HepG2 (cell line): ENCODE results near the gene RPS2. TPM values are rescaled to one million over a fixed set of nuclear protein-coding genes. Genes with fewer than 3 reads are reported as not detected.

ENCODE experiments used
- ATAC-seq: fragments of 200-7000 bp; cut with Tn5 transposase; 3 replicates; pipeline ENCODE4 v1.9.1; 2020; ENCODE audit warnings: mild to moderate bottlenecking, moderate library complexity
- BruUV-seq: library from RNA; stranded (reverse); fragments of 400-500 nt; replicated peaks from 2 replicates; lab custom pipeline; 2021; lab: Mats Ljungman, UMichigan
- CTCF ChIA-PET: fragments of 300-600 bp; formaldehyde crosslinking; extraction: SDS; loops from one replicate; lab custom pipeline; 2021; ENCODE audit warnings: low total read pairs, inconsistent platforms, low intra/inter-chr PET ratio; lab: Yijun Ruan, JAX
- POLR2A ChIA-PET: fragments of 350-600 bp; sonication (Branson Sonifier 250); formaldehyde crosslinking; loops from one replicate; lab custom pipeline; 2020; ENCODE audit warnings: antibody characterized with exemption, inconsistent platforms; lab: Yijun Ruan, JAX
- DNase-seq: peaks from one replicate; pipeline ENCODE4 v3.0.0-alpha.2; 2015; ENCODE audit warnings: low spot score
- FAIRE-seq: peaks from 3 replicates; lab custom pipeline; 2011; peaks lifted over from hg19 to GRCh38; lab: Jason Lieb, UNC
- H2AFZ ChIP-seq: one replicate; pipeline ENCODE4 v1.6.1; 2011; ENCODE audit warnings: low read length, inconsistent platforms
- H3K27ac ChIP-seq: fragments of 300-600 bp; 3 replicates; pipeline ENCODE4 v1.8.0; 2011; ENCODE audit warnings: mixed run types, mild to moderate bottlenecking, mixed read lengths, low read length, inconsistent platforms; ENCODE audit not compliant: insufficient read depth; ENCODE audit errors: extremely low read length
- H3K27me3 ChIP-seq, 2 experiments: fragments of 200-600 bp in 1 of 2; 2 replicates in 1 of 2; 3 replicates in 1 of 2; pipeline versions ENCODE4 v1.6.0 to v1.8.0; 2011; ENCODE audit warnings: low read length in 2 of 2, mild to moderate bottlenecking in 2 of 2, moderate library complexity in 2 of 2, inconsistent platforms in 1 of 2; ENCODE audit not compliant: insufficient read depth in 2 of 2, control insufficient read depth in 1 of 2
- H3K36me3 ChIP-seq, 2 experiments: fragments of 200-600 bp in 1 of 2; replicated peaks in 1 of 2; 2 replicates in 1 of 2; 3 replicates in 1 of 2; pipeline versions ENCODE4 v1.5.1 to v1.8.0; 2011; ENCODE audit warnings: low read length in 2 of 2, inconsistent platforms in 1 of 2; ENCODE audit not compliant: insufficient read depth in 2 of 2, control insufficient read depth in 1 of 2
- H3K4me1 ChIP-seq: 2 replicates; pipeline ENCODE4 v1.5.1; 2012; ENCODE audit warnings: low read length, inconsistent platforms; ENCODE audit not compliant: insufficient read depth
- H3K4me2 ChIP-seq: 2 replicates; pipeline ENCODE4 v1.6.0; 2011; ENCODE audit warnings: low read depth, low read length, inconsistent platforms
- H3K4me3 ChIP-seq, 3 experiments: fragments of 200-600 bp in 1 of 3; sonication (generic), shearing (Covaris generic) in 1 of 3; replicated peaks in 1 of 3; 2 replicates each; pipeline ENCODE4 v1.5.1; 2011 to 2016; ENCODE audit warnings: low read length in 3 of 3, inconsistent platforms in 2 of 3, low read depth in 2 of 3, mild to moderate bottlenecking in 2 of 3, control low read depth in 1 of 3, mixed read lengths in 1 of 3; ENCODE audit not compliant: insufficient read depth in 1 of 3
- H3K79me2 ChIP-seq: one replicate; pipeline ENCODE4 v1.6.1; 2011; ENCODE audit warnings: low read length, inconsistent platforms; ENCODE audit not compliant: insufficient read depth
- H3K9ac ChIP-seq: 2 replicates; pipeline ENCODE4 v1.6.0; 2011; ENCODE audit warnings: mild to moderate bottlenecking, low read depth, low read length, inconsistent platforms; ENCODE audit not compliant: insufficient read depth
- H3K9me3 ChIP-seq: 2 replicates; pipeline ENCODE4 v1.5.1; 2012; ENCODE audit warnings: mild to moderate bottlenecking, low read length
- H4K20me1 ChIP-seq: 2 replicates; pipeline ENCODE4 v1.6.0; 2011; ENCODE audit warnings: inconsistent platforms, mild to moderate bottlenecking, low read length, moderate library complexity; ENCODE audit not compliant: insufficient read depth
- FOXA3 ChIP-seq: IDR thresholded peaks from 2 replicates; pipeline ENCODE4 v1.6.1; 2016; ENCODE audit warnings: missing genetic modification reagents, missing compliant biosample characterization
- HMG20B ChIP-seq: conservative IDR thresholded peaks from 2 replicates; pipeline ENCODE4 v1.6.1; 2016; ENCODE audit warnings: missing genetic modification reagents, missing compliant biosample characterization
- ISX ChIP-seq: sonication (generic); formaldehyde crosslinking; conservative IDR thresholded peaks from 2 replicates; pipeline ENCODE4 v1.5.0; 2020; ENCODE audit warnings: missing genetic modification reagents
- NKX3-1 ChIP-seq: sonication (generic); formaldehyde crosslinking; IDR thresholded peaks from 2 replicates; pipeline ENCODE4 v1.5.0; 2020; ENCODE audit warnings: missing genetic modification reagents
- SALL2 ChIP-seq: sonication (generic); formaldehyde crosslinking; IDR thresholded peaks from 2 replicates; pipeline ENCODE4 v1.8.1; 2023; ENCODE audit warnings: mild to moderate bottlenecking, missing genetic modification reagents, inconsistent platforms
- SMC3 ChIP-seq: IDR thresholded peaks from 2 replicates; pipeline ENCODE4 v1.6.1; 2011; ENCODE audit warnings: low read length, improper control_type of control experiment
- TAF1 ChIP-seq: sonication (generic); formaldehyde crosslinking; IDR thresholded peaks from 2 replicates; pipeline ENCODE4 v1.4.0; 2020; ENCODE audit warnings: missing genetic modification reagents
- TBP ChIP-seq: sonication (generic); formaldehyde crosslinking; IDR thresholded peaks from 2 replicates; pipeline ENCODE4 v1.5.0; 2020; ENCODE audit warnings: missing genetic modification reagents
- ZNF138 ChIP-seq: sonication (generic); formaldehyde crosslinking; IDR thresholded peaks from 2 replicates; pipeline ENCODE4 v1.5.0; 2020; ENCODE audit warnings: mild to moderate bottlenecking, low read depth, missing genetic modification reagents
- ZNF430 ChIP-seq: sonication (generic); formaldehyde crosslinking; IDR thresholded peaks from 2 replicates; pipeline ENCODE4 v1.9.0; 2021; ENCODE audit warnings: mild to moderate bottlenecking, missing genetic modification reagents
- ZNF44 ChIP-seq: sonication (generic); formaldehyde crosslinking; IDR thresholded peaks from 2 replicates; pipeline ENCODE4 v1.5.1; 2020; ENCODE audit warnings: mild to moderate bottlenecking, missing genetic modification reagents
- ZNF546 ChIP-seq: sonication (generic); formaldehyde crosslinking; conservative IDR thresholded peaks from 2 replicates; pipeline ENCODE4 v1.8.1; 2023; ENCODE audit warnings: mild to moderate bottlenecking, missing genetic modification reagents
- ZNF7 ChIP-seq: IDR thresholded peaks from 2 replicates; pipeline ENCODE4 v1.6.1; 2016; ENCODE audit warnings: missing biosample characterization, missing genetic modification reagents
- WGBS: methylation state at CpG from one replicate; pipeline ENCODE4 v1.1.6; 2017; ENCODE audit warnings: low lambda C conversion rate; 5-methylcytosine and 5-hydroxymethylcytosine counted together
- in situ Hi-C: cut with HindIII; loops from 2 replicates; pipeline ENCODE4 v1.10.0; 2017; ENCODE audit warnings: low pct_unique_long_range_greater_than_20kb; ENCODE audit not compliant: extremely low pct_ligation_motif_present
- intact Hi-C: fragments of 100-400 bp; cut with micrococcal nuclease; formaldehyde crosslinking; loops from one replicate; pipeline ENCODE4 v1.10.0; 2022; ENCODE audit not compliant: unreplicated experiment
- polyA plus RNA-seq, 8 experiments: library from polyadenylated mRNA; depleted of rRNA in 3 of 8; stranded (reverse) in 7 of 8; unstranded in 1 of 8; fragments of >200 nt; fragmentation: Illumina TruSeq in 4 of 8; extraction: Trizol in 4 of 8; gene quantifications; 2 replicates each; pipeline versions ENCODE4 v1.2.1 to v1.2.3, GENCODE V29; 2011 to 2016; ENCODE audit warnings: low read depth in 4 of 8, missing spikeins in 1 of 8, mixed read lengths in 1 of 8; ENCODE audit not compliant: insufficient read depth in 1 of 8
- total RNA-seq, 5 experiments: library from RNA; depleted of rRNA; stranded (reverse); fragments of >200 nt; fragmentation: Illumina TruSeq; extraction: Trizol; gene quantifications; 2 replicates each; pipeline ENCODE4 v1.2.3, GENCODE V29; 2016; ENCODE audit warnings: low read depth in 1 of 5
- TF ChIP-seq, protein P1 (sequence below): sonication (generic); formaldehyde crosslinking; IDR thresholded peaks from 2 replicates; pipeline ENCODE4 v1.4.0; 2020; ENCODE audit warnings: missing genetic modification reagents
- TF ChIP-seq, protein P2 (sequence below): sonication (generic); formaldehyde crosslinking; IDR thresholded peaks from 2 replicates; pipeline ENCODE4 v1.4.0; 2020; ENCODE audit warnings: missing genetic modification reagents, low read depth, mild to moderate bottlenecking, borderline replicate concordance
- TF ChIP-seq, protein P3 (sequence below): sonication (generic); formaldehyde crosslinking; IDR thresholded peaks from 2 replicates; pipeline ENCODE4 v1.5.0; 2020; ENCODE audit warnings: missing genetic modification reagents

RPS2 gene
- total and polyA plus RNA-seq, 2 of the 13 experiments (the other 11 are each of a cell fraction or from before 2014, with no cell fraction given): 1,908 to 4,514 TPM

GRCh38 chr16:1978476-1979120, 14.0 kb upstream of the RPS2 start:
- H3K4me2 ChIP-seq: no peak overlapping the region
- H3K4me3 ChIP-seq: no peak overlapping the region
- POLR2A ChIA-PET: interaction anchor here (0.6 to 1.4 kb wide), 2 partner anchors 14 to 145 kb away, joined by 3 to 4 read pairs; partner anchors contain the start of gene RPS2
- H3K4me1 ChIP-seq: peaks cover 22% of the 10 kb centered on the region
- H3K27ac ChIP-seq: no peak overlapping the region
- no peak overlapping the region for H3K9ac ChIP-seq
- FAIRE-seq (no peak), DNase-seq (no peak)
- in situ Hi-C loops: no loop called here
- H3K79me2 ChIP-seq: peaks cover 2% of the 10 kb centered on the region
- no TSS peak for BruUV-seq
- H3K27me3 ChIP-seq: no peaks in the 10 kb centered on the region
- H4K20me1 ChIP-seq: no peaks in the 10 kb centered on the region
- no peak overlapping the region for H2AFZ ChIP-seq
- 95% methylated on average over 27 of the region's 37 CpGs for WGBS
- TF ChIP-seq ZNF44 (no peak), TAF1 (CRISPR knock-in tag) (no peak), ZNF7 (CRISPR knock-in tag) (no peak), SMC3 (no peak), ZNF546 (CRISPR knock-in tag) (no peak), HMG20B (CRISPR knock-in tag) (no peak), SALL2 (CRISPR knock-in tag) (no peak), FOXA3 (CRISPR knock-in tag) (no peak), NKX3-1 (no peak), ISX (CRISPR knock-in tag) (no peak), ZNF430 (no peak), TBP (CRISPR knock-in tag) (no peak), ZNF138 (CRISPR knock-in tag) (no peak)
- TF ChIP-seq, protein P1, sequence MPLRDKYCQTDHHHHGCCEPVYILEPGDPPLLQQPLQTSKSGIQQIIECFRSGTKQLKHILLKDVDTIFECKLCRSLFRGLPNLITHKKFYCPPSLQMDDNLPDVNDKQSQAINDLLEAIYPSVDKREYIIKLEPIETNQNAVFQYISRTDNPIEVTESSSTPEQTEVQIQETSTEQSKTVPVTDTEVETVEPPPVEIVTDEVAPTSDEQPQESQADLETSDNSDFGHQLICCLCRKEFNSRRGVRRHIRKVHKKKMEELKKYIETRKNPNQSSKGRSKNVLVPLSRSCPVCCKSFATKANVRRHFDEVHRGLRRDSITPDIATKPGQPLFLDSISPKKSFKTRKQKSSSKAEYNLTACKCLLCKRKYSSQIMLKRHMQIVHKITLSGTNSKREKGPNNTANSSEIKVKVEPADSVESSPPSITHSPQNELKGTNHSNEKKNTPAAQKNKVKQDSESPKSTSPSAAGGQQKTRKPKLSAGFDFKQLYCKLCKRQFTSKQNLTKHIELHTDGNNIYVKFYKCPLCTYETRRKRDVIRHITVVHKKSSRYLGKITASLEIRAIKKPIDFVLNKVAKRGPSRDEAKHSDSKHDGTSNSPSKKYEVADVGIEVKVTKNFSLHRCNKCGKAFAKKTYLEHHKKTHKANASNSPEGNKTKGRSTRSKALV (CRISPR knock-in tag): no peak
- TF ChIP-seq, protein P2, sequence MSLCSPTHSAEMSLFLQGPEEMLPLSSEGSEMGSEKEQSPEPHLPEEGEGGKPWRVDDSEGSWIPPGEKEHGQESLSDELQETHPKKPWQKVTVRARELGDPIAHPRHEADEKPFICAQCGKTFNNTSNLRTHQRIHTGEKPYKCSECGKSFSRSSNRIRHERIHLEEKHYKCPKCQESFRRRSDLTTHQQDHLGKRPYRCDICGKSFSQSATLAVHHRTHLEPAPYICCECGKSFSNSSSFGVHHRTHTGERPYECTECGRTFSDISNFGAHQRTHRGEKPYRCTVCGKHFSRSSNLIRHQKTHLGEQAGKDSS (CRISPR knock-in tag): no peak
- TF ChIP-seq, protein P3, sequence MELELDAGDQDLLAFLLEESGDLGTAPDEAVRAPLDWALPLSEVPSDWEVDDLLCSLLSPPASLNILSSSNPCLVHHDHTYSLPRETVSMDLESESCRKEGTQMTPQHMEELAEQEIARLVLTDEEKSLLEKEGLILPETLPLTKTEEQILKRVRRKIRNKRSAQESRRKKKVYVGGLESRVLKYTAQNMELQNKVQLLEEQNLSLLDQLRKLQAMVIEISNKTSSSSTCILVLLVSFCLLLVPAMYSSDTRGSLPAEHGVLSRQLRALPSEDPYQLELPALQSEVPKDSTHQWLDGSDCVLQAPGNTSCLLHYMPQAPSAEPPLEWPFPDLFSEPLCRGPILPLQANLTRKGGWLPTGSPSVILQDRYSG (CRISPR knock-in tag): no peak
- TF ChIP-seq, all 625 proteins: peak for 0
- ATAC-seq: no peak
- intact Hi-C loops: no loop called here
- CTCF ChIA-PET: no interaction called here
- no peaks in the 10 kb centered on the region for H3K9me3 ChIP-seq
- H3K36me3 ChIP-seq: peaks cover 21 to 34% of the 10 kb centered on the region in 2 experiments; a peak in 3 of 5 replicates
